HG02759 (cell line): ENCODE results near the gene ARL4C.

ENCODE experiments used
- ATAC-seq: cut with Tn5 transposase; IDR thresholded peaks from one replicate; pipeline ENCODE4 v1.9.1; 2021; ENCODE audit warnings: mild to moderate bottlenecking, moderate library complexity; ENCODE audit not compliant: unreplicated experiment

ARL4C gene

GRCh38 chr2:234448506-234449184 lies 48.2 kb downstream of the ARL4C start:
- ATAC-seq = no peak

GRCh38 chr2:234447963-234448362 lies 48.9 kb downstream of the ARL4C start:
- no peak for ATAC-seq

- no peak for ATAC-seq
These were observed 49.7 kb downstream of the ARL4C start for GRCh38 chr2:234447189-234447588.

GRCh38 chr2:234446404-234447076 lies 50.3 kb downstream of the ARL4C start:
- ATAC-seq = peak; percentile 96

- ATAC-seq = peak; percentile 41
These were observed 52.0 kb downstream of the ARL4C start for GRCh38 chr2:234444893-234445292.

- no peak for ATAC-seq
These were observed 52.6 kb downstream of the ARL4C start for GRCh38 chr2:234444242-234444730.
